ENCODE results near the gene PFN2. TPM values are rescaled to one million over a fixed set of nuclear protein-coding genes. Genes with fewer than 3 reads are reported as not detected.
A peak's percentile ranks its signal among the peaks of the same experiment; 100 is the strongest.

PFN2 gene, protein sequence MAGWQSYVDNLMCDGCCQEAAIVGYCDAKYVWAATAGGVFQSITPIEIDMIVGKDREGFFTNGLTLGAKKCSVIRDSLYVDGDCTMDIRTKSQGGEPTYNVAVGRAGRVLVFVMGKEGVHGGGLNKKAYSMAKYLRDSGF
- total RNA-seq = 137 and 196 TPM in 2 replicates

DNA sequence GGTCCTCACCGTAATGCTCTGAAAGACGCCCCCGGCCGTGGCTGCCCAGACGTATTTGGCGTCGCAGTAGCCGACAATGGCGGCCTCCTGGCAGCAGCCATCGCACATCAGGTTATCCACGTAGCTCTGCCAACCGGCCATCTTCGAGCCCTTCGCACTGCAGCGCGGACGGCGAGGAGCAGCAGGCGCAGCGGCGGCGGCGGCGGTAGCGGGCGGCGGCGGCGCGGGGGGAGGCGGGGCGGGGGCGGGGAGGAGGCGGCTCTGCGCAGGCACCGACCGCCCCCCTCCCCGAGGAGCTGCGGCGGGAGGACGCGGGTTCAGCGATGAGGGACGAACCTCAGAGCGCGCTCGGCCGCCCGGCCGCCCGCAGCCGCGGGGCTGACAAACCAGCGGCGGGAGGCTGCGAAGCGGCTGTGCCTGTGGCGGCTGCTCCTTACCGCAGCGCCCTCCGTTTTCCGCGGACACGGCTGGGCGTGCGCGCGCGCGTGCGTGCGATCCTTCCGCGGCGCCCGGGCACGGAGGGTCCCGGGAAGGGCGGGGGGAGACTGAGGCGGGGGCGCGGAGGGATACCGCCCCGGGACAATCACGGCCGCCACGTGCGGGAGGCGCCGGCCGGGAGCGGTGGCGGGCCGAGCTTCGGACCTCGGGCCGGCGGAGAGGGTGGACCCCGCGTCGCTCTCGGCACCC, at the start of gene PFN2:
Gene PFN2, minus strand, starts transcription at position 180 of the 687 bp plus-strand sequence. Its CDS starts 39 bp downstream, at position 141.
- peak within 1 kb of the TSS; percentile 88 for H3K4me3 ChIP-seq (ENCODE audit: low read depth, low read length)
- TF ChIP-seq, protein P1, sequence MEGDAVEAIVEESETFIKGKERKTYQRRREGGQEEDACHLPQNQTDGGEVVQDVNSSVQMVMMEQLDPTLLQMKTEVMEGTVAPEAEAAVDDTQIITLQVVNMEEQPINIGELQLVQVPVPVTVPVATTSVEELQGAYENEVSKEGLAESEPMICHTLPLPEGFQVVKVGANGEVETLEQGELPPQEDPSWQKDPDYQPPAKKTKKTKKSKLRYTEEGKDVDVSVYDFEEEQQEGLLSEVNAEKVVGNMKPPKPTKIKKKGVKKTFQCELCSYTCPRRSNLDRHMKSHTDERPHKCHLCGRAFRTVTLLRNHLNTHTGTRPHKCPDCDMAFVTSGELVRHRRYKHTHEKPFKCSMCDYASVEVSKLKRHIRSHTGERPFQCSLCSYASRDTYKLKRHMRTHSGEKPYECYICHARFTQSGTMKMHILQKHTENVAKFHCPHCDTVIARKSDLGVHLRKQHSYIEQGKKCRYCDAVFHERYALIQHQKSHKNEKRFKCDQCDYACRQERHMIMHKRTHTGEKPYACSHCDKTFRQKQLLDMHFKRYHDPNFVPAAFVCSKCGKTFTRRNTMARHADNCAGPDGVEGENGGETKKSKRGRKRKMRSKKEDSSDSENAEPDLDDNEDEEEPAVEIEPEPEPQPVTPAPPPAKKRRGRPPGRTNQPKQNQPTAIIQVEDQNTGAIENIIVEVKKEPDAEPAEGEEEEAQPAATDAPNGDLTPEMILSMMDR (IDR thresholded peaks at IDR 0.05; ENCODE audit: insufficient read depth, low read depth, low read length) = no peak
- DNase-seq (ENCODE audit: low read depth) = peak; percentile 75

DNA sequence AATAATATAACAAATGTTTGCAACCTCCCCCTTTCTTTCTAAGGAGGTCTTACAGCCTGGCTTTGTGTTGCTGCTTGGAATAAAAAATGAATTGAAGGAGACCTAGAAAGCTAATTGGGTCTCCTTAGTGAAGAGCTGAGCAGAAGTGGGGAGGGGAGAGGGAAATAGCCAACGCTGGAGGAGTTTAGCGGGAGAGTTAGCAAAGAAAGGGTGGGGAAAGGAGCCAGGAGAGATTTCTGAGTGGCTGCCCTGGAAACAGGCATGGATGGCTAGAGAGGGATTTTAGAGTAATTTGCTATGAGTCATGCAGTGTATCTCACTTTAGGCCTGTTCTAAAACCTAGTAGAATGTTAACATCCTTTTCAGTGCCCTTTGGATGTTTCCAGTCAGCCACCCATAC, 45.2 kb upstream of the PFN2 start:
- H3K4me3 ChIP-seq (ENCODE audit: low read depth, low read length) = no peak overlapping the region
- DNase-seq (ENCODE audit: low read depth) = no peak
- TF ChIP-seq, protein P1 (IDR thresholded peaks at IDR 0.05; ENCODE audit: insufficient read depth, low read depth, low read length) = no peak

DNA sequence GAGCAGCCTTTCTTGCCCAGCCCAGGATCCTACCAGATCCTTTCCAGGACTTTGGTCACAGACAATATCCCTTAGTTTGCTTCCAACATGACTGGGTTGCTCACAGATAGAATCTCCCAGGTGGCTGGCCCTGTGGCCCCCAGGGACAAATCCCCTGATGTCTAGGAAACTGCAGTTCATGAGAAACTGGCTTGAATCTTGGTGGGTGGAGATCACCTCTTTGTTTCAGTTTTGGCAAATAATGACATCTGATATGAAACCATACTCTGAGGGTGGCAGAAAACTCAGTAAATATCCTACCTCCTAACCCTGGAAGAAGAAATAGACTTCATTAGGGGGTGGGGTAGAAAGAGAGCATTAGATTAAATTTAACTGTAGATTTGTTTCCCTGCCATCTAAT, 44.1 kb upstream of the PFN2 start:
- DNase-seq (ENCODE audit: low read depth) = no peak
- H3K4me3 ChIP-seq (ENCODE audit: low read depth, low read length) = no peak overlapping the region
- TF ChIP-seq, protein P1 (IDR thresholded peaks at IDR 0.05; ENCODE audit: insufficient read depth, low read depth, low read length) = no peak

DNA sequence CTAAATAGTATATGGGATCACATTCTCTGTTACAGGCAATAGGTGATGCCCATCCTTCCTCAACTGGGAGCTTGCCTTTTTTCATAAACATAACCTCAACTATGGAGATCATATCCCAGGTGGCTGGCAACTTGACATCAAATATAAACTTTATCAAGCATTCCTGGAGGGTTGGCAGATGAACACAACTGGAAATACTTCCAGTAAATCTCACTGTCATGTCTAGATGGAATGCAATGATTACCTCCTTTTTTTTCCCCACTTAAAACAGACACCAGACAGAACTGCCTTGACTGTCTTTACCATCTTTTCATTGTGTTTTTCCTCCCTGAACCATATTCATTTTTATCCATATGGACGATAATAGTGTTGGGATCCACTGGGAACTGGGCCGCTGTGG, 43.1 kb upstream of the PFN2 start:
- TF ChIP-seq, protein P1 (IDR thresholded peaks at IDR 0.05; ENCODE audit: insufficient read depth, low read depth, low read length) = no peak
- no peak overlapping the region for H3K4me3 ChIP-seq (ENCODE audit: low read depth, low read length)
- no peak for DNase-seq (ENCODE audit: low read depth)

DNA sequence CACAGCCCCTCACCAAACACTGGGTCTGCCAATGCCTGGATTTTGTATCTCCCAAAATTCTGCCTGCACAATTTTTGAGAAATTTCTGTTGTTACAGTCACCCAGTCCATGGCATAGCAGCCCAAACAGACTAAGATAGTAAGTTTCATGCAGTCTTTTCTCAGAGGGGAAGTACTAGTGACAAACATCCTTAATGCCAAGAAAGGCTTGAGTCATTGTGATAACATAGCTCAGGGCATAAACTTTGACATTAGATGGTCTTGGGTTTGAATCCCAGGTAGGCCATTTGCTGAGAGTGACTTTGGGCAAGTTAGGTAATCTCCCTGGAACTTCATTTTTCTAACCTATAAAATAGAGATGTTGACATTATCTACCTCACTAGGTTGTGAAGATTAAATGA, 36.1 kb upstream of the PFN2 start:
- no peak for DNase-seq (ENCODE audit: low read depth)
- TF ChIP-seq, protein P1 (IDR thresholded peaks at IDR 0.05; ENCODE audit: insufficient read depth, low read depth, low read length) = no peak
- no peak overlapping the region for H3K4me3 ChIP-seq (ENCODE audit: low read depth, low read length)

DNA sequence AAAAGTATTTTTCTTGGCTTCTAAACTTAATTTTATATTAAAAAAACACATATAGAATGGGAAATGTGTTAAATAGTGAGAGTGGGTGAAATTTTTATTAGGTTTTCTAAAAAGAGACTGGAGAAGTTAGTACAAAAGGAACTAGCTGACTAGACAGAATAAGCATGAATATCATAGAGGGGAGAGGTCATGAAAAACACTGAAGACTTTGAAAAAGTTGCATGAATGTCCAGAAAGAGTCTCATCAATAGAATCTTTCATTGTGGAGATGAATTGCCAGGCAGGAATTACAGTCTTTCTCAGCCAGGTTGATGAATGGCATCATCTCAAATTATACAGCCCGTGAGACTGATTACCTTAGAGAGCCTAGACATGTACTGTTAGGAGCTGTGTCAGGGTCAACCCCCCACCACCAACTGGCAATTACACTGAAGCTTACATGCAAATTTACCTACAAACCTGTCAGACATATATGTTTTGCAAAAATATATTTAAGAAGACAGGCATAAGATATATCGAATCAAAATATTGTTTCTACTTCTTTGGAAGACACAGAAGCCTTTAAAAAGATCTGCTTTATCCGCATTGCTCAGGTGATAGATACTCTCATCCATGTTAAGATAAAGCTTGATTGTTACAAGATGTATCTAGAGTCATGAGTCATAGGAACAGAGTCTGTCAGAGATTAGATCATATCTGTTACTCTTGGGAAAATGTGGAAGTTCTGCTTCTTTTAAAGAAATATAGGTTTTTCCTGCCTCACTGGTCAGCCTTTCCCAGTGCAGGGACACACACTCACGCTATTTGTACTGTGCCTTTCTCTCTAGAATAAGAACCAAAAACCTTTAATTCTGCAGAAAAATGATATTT, 34.8 kb upstream of the PFN2 start:
- TF ChIP-seq, protein P1 (IDR thresholded peaks at IDR 0.05; ENCODE audit: insufficient read depth, low read depth, low read length) = no peak
- peak; percentile 45 for DNase-seq (ENCODE audit: low read depth)
- no peak overlapping the region for H3K4me3 ChIP-seq (ENCODE audit: low read depth, low read length)

Measured in fibroblast of villous mesenchyme (primary cell).